ENCODE data around the gene ST6GALNAC3.

DNA sequence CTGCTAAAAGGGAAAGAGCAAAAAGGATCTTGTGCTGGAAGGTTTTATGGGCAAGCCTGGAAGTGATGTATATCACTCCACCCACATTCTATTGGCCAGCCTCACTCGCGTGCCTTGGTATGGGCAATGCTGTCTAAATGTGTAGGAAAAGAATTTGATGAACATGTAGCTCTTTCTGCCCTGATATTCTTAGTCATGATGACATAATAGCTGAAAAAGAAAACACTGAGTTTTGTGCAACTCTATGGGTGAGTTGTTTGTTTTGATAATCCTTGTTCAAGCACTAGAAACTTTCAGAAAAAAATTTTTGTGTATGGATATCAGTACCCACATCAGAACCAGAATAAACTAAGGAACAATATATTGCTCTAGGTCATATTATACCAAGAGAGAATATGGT, 561.2 kb downstream of the ST6GALNAC3 start:
- TF ChIP-seq, protein P1, sequence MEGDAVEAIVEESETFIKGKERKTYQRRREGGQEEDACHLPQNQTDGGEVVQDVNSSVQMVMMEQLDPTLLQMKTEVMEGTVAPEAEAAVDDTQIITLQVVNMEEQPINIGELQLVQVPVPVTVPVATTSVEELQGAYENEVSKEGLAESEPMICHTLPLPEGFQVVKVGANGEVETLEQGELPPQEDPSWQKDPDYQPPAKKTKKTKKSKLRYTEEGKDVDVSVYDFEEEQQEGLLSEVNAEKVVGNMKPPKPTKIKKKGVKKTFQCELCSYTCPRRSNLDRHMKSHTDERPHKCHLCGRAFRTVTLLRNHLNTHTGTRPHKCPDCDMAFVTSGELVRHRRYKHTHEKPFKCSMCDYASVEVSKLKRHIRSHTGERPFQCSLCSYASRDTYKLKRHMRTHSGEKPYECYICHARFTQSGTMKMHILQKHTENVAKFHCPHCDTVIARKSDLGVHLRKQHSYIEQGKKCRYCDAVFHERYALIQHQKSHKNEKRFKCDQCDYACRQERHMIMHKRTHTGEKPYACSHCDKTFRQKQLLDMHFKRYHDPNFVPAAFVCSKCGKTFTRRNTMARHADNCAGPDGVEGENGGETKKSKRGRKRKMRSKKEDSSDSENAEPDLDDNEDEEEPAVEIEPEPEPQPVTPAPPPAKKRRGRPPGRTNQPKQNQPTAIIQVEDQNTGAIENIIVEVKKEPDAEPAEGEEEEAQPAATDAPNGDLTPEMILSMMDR (IDR thresholded peaks at IDR 0.05; ENCODE audit: low read length) = no peak
- no peak for TF ChIP-seq EZH2 (optimal IDR thresholded peaks at IDR 0.05; ENCODE audit: low read depth, low read length)

Data from MM.1S (cell line).